Activated T-helper 17 cell treated with anti-CD3 and anti-CD28 coated beads, Interleukin-2, amount 50 U/mL, for 72 hours (primary cell): ENCODE measurements around the gene MALAT1. TPM values are rescaled to one million over a fixed set of nuclear protein-coding genes. Genes with fewer than 3 reads are reported as not detected.
"Not testable (repeated sequence)": the region's sequence is repeated elsewhere in the genome, so short reads cannot be mapped to it uniquely, and the experiment has no call there.

Experiments
- ATAC-seq: fragments of 150-1000 bp; cut with Tn5 transposase; replicated peaks from 2 replicates; pipeline ENCODE4 v1.10.0; 2021; ENCODE audit warnings: mild to moderate bottlenecking, moderate library complexity
- H3K27ac Mint-ChIP-seq: one replicate; pipeline ENCODE4 v1.8.0; 2022; ENCODE audit warnings: mixed read lengths
- H3K27me3 Mint-ChIP-seq: one replicate; pipeline ENCODE4 v1.8.0; 2022; ENCODE audit warnings: mixed read lengths
- H3K36me3 Mint-ChIP-seq: one replicate; pipeline ENCODE4 v1.8.0; 2022; ENCODE audit warnings: low read depth, mild to moderate bottlenecking, mixed read lengths
- H3K4me1 Mint-ChIP-seq: one replicate; pipeline ENCODE4 v1.8.0; 2022; ENCODE audit warnings: mixed read lengths
- H3K4me3 Mint-ChIP-seq: one replicate; pipeline ENCODE4 v1.8.0; 2022; ENCODE audit warnings: mild to moderate bottlenecking, mixed read lengths
- H3K9me3 Mint-ChIP-seq: one replicate; pipeline ENCODE4 v1.8.0; 2022; ENCODE audit warnings: mixed read lengths
- total RNA-seq, 2 donors: library from RNA; stranded (reverse); gene quantifications; one replicate each; pipeline ENCODE4 v1.2.3, GENCODE V29; 2022

Gene MALAT1
- over 10,000 TPM in 1 of 2 donors, 1,000 to 10,000 TPM in 1; 5,547 to 22,796 TPM for total RNA-seq

GRCh38 chr11:65498977-65499712 is at the start of gene MALAT1:
TSS of gene MALAT1 (plus strand) at chr11:65499045.
- Mint-ChIP-seq H3K4me3 (no peak within 1 kb of the TSS), H3K27me3 (no peaks in the 10 kb centered on the region), H3K9me3 (no peaks in the 10 kb centered on the region), H3K36me3 (peaks cover 6% of the 10 kb centered on the region), H3K4me1 (peaks cover 24% of the 10 kb centered on the region), H3K27ac (no peak within 1 kb of the TSS)
- no peak for ATAC-seq

GRCh38 chr11:65451301-65451700 is 47.5 kb upstream of the MALAT1 start:
- not testable (repeated sequence) for H3K4me3 Mint-ChIP-seq, H3K27ac Mint-ChIP-seq, ATAC-seq, H3K9me3 Mint-ChIP-seq, H3K27me3 Mint-ChIP-seq
- Mint-ChIP-seq H3K36me3 (peaks cover 27% of the 10 kb centered on the region), H3K4me1 (peaks cover 18% of the 10 kb centered on the region)

GRCh38 chr11:65452259-65452658 is 46.6 kb upstream of the MALAT1 start:
- Mint-ChIP-seq H3K4me1 (peaks cover 23% of the 10 kb centered on the region), H3K36me3 (peaks cover 24% of the 10 kb centered on the region), H3K27ac (peak overlapping the region; percentile 76)
- not testable (repeated sequence) for H3K9me3 Mint-ChIP-seq, ATAC-seq, H3K27me3 Mint-ChIP-seq, H3K4me3 Mint-ChIP-seq

GRCh38 chr11:65452806-65453490 is 45.9 kb upstream of the MALAT1 start:
- Mint-ChIP-seq H3K9me3 (no peaks in the 10 kb centered on the region), H3K4me3 (peak overlapping the region; percentile 90), H3K4me1 (peaks cover 23% of the 10 kb centered on the region), H3K36me3 (peaks cover 24% of the 10 kb centered on the region), H3K27me3 (no peaks in the 10 kb centered on the region), H3K27ac (peak overlapping the region; percentile 76)
- no peak for ATAC-seq

DNA sequence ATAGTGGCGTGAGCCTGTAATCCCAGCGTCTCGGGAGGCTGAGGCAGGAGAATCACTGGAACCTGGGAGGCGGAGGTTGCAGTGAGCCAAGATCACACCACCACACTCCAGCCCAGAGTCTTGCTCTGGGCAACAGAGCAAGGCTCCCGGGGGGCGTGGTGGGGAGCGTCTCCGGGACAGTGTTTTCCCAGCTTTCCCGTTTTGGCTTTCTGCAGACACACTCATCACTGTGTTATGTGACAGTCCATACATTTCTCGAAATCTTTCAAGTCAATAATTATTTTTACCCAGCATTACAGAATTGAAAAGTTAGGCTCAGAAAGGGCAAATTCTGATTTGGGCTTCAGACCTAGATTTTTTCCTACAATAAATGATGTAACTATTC is 44.5 kb upstream of the MALAT1 start:
- ATAC-seq: no peak
- Mint-ChIP-seq H3K4me1 (peaks cover 25% of the 10 kb centered on the region), H3K9me3 (no peaks in the 10 kb centered on the region), H3K36me3 (peaks cover 27% of the 10 kb centered on the region), H3K27me3 (no peaks in the 10 kb centered on the region), H3K4me3 (peak overlapping the region; percentile 90), H3K27ac (peak overlapping the region; percentile 94)

- peaks cover 30% of the 10 kb centered on the region for H3K36me3 Mint-ChIP-seq
- H3K4me1 Mint-ChIP-seq: peaks cover 28% of the 10 kb centered on the region
- H3K4me3 Mint-ChIP-seq: peak overlapping the region; percentile 90
- no peaks in the 10 kb centered on the region for H3K9me3 Mint-ChIP-seq
- H3K27me3 Mint-ChIP-seq: no peaks in the 10 kb centered on the region
- peak; percentile 95 for ATAC-seq
- H3K27ac Mint-ChIP-seq: peak overlapping the region; percentile 94
Measured at GRCh38 chr11:65454696-65455456, 44.0 kb upstream of the MALAT1 start.

- peak overlapping the region; percentile 90 for H3K4me3 Mint-ChIP-seq
- H3K36me3 Mint-ChIP-seq: peaks cover 30% of the 10 kb centered on the region
- ATAC-seq: no peak
- peak overlapping the region; percentile 94 for H3K27ac Mint-ChIP-seq
- H3K27me3 Mint-ChIP-seq: no peaks in the 10 kb centered on the region
- H3K4me1 Mint-ChIP-seq: peaks cover 28% of the 10 kb centered on the region
- no peaks in the 10 kb centered on the region for H3K9me3 Mint-ChIP-seq
Measured at GRCh38 chr11:65456418-65456817, 42.4 kb upstream of the MALAT1 start.

- peaks cover 30% of the 10 kb centered on the region for H3K36me3 Mint-ChIP-seq
- H3K27ac Mint-ChIP-seq: no peak overlapping the region
- peak; percentile 27 for ATAC-seq
- peaks cover 23% of the 10 kb centered on the region for H3K4me1 Mint-ChIP-seq
- no peaks in the 10 kb centered on the region for H3K27me3 Mint-ChIP-seq
- H3K4me3 Mint-ChIP-seq: peak overlapping the region; percentile 27
- no peaks in the 10 kb centered on the region for H3K9me3 Mint-ChIP-seq
Measured at GRCh38 chr11:65459552-65459951, 39.3 kb upstream of the MALAT1 start.

GRCh38 chr11:65465471-65465870 is 33.4 kb upstream of the MALAT1 start:
- not testable (repeated sequence) for ATAC-seq, H3K27me3 Mint-ChIP-seq, H3K9me3 Mint-ChIP-seq, H3K4me1 Mint-ChIP-seq, H3K36me3 Mint-ChIP-seq, H3K4me3 Mint-ChIP-seq, H3K27ac Mint-ChIP-seq

- not testable (repeated sequence) for H3K9me3 Mint-ChIP-seq, ATAC-seq, H3K27ac Mint-ChIP-seq, H3K36me3 Mint-ChIP-seq, H3K4me3 Mint-ChIP-seq, H3K27me3 Mint-ChIP-seq
- H3K4me1 Mint-ChIP-seq: peaks cover 13% of the 10 kb centered on the region
Measured at GRCh38 chr11:65467306-65467705, 31.5 kb upstream of the MALAT1 start.

- Mint-ChIP-seq H3K4me3 (peak overlapping the region; percentile 20), H3K27me3 (no peaks in the 10 kb centered on the region), H3K36me3 (no peaks in the 10 kb centered on the region), H3K9me3 (no peaks in the 10 kb centered on the region), H3K27ac (no peak overlapping the region), H3K4me1 (peaks cover 13% of the 10 kb centered on the region)
- ATAC-seq: peak; percentile 43
Measured at GRCh38 chr11:65468874-65469333, 29.9 kb upstream of the MALAT1 start.

- no peaks in the 10 kb centered on the region for H3K27me3 Mint-ChIP-seq
- no peaks in the 10 kb centered on the region for H3K9me3 Mint-ChIP-seq
- H3K36me3 Mint-ChIP-seq: no peaks in the 10 kb centered on the region
- peak overlapping the region; percentile 82 for H3K4me3 Mint-ChIP-seq
- H3K4me1 Mint-ChIP-seq: peaks cover 13% of the 10 kb centered on the region
- H3K27ac Mint-ChIP-seq: peak overlapping the region; percentile 99
- no peak for ATAC-seq
Measured at GRCh38 chr11:65470433-65471049, 28.3 kb upstream of the MALAT1 start.

DNA sequence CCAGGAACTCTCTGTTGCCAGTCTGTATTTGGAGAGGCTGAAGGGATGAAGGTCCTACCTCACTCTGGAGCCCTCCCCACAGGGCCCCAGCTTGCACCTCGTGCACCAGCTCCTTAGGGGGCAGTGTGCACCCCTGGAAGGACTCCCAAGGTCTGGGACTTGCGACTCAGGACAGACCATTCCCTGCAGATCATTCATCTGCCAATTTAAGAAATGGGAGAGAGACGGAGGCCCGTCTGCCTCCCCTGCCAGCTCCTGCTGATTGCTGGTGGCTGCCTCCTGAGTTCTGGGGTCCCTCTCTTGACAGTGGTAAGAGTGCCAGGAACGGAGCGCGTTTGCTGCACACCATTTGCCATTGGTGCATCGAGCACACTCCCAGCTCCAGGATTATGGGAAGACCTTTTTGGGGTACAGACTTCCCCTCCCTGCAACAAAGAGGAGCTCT is 27.4 kb upstream of the MALAT1 start:
- peaks cover 4% of the 10 kb centered on the region for H3K36me3 Mint-ChIP-seq
- H3K4me3 Mint-ChIP-seq: peak overlapping the region; percentile 82
- ATAC-seq: no peak
- no peaks in the 10 kb centered on the region for H3K9me3 Mint-ChIP-seq
- peak overlapping the region; percentile 99 for H3K27ac Mint-ChIP-seq
- H3K4me1 Mint-ChIP-seq: peaks cover 13% of the 10 kb centered on the region
- H3K27me3 Mint-ChIP-seq: no peaks in the 10 kb centered on the region

DNA sequence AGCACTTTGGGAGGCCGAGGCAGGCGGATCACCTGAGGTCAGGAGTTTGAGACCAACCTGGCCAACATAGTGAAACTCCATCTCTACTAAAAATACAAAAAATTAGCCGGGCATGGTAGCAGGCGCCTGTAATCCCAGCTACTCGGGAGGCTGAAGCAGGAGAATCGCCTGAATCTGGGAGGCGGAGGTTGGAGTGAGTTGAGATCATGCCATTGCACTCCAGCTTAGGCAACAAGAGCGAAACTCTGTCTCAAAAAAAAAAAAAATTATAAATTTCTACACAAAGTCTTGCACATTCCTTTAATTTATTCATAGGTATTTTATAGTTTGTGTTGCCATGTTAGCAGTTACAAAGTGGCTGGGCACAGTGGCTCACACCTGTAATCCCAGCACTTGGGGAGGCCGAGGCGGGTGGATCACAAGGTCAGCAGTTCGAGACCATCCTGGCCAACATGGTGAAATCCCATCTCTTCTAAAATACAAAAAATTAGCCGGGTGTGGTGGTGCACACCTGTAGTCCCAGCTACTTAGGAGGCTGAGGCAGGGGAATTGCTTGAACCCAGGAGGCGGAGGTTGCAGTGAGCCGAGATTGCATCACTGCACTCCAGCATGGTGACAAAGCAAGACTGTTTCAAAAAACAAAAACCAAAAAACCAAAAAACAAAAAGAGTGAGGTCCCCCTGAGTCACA is 26.1 kb upstream of the MALAT1 start:
- H3K9me3 Mint-ChIP-seq, H3K27me3 Mint-ChIP-seq, ATAC-seq: not testable (repeated sequence)
- H3K36me3 Mint-ChIP-seq: peaks cover 13% of the 10 kb centered on the region
- H3K4me3 Mint-ChIP-seq: peak overlapping the region; percentile 82
- peak overlapping the region; percentile 99 for H3K27ac Mint-ChIP-seq
- H3K4me1 Mint-ChIP-seq: peaks cover 13% of the 10 kb centered on the region
